Adrenal gland (tissue), 12 donors: ENCODE measurements around the gene MAN2B2. TPM values are rescaled to one million over a fixed set of nuclear protein-coding genes. Genes with fewer than 3 reads are reported as not detected.

Source experiments
- DNase-seq, 7 donors: peaks; one replicate each; pipeline ENCODE4 v3.0.0-alpha.2; 2019 to 2020
- H3K27ac ChIP-seq, 5 donors: fragments of 200-600 bp; sonication (generic) in 4 of 5; 1 replicate in 3 of 5; 2 replicates in 2 of 5; pipeline versions ENCODE4 v1.5.1 to v1.8.0; 2016 to 2020; ENCODE audit warnings: mild to moderate bottlenecking in 1 of 5
- H3K27me3 ChIP-seq: fragments of 200-600 bp; 2 replicates; pipeline ENCODE4 v1.8.0; 2021
- H3K36me3 ChIP-seq, 2 donors: fragments of 200-600 bp; replicated peaks in 1 of 2; 1 replicate in 1 of 2; 2 replicates in 1 of 2; pipeline versions ENCODE4 v1.5.1 to v1.8.0; 2018 to 2022
- H3K4me1 ChIP-seq, 2 donors: fragments of 200-600 bp; replicated peaks in 1 of 2; 1 replicate in 1 of 2; 2 replicates in 1 of 2; pipeline versions ENCODE4 v1.5.1 to v1.8.0; 2018 to 2021
- H3K4me3 ChIP-seq, 4 donors: fragments of 200-600 bp; sonication (generic) in 3 of 4; one replicate each; pipeline ENCODE4 v1.5.1; 2016 to 2018
- H3K9me3 ChIP-seq, 3 donors: fragments of 200-600 bp; sonication (generic) in 1 of 3; replicated peaks in 1 of 3; 1 replicate in 2 of 3; 2 replicates in 1 of 3; pipeline versions ENCODE4 v1.5.1 to v1.8.0; 2016 to 2021
- POLR2A ChIP-seq, 2 donors: fragments of 450-650 bp; IDR thresholded peaks; one replicate each; pipeline ENCODE4 v1.6.1; 2017; ENCODE audit warnings: antibody characterized with exemption in 2 of 2, mild to moderate bottlenecking in 2 of 2, moderate library complexity in 1 of 2
- WGBS, 4 donors: extraction: QIAGEN DNeasy Blood & Tissue Kit in 2 of 4; methylation state at CpG; one replicate each; pipeline versions ENCODE4 v1.1.5 to v1.1.7; 2013 to 2017; 5-methylcytosine and 5-hydroxymethylcytosine counted together
- intact Hi-C, 2 donors: fragments of 100-400 bp; cut with DNase I; formaldehyde crosslinking; loops; one replicate each; pipeline versions ENCODE4 v1.14.1 to v1.15.0; 2022 to 2023
- polyA plus RNA-seq, 3 donors: library from polyadenylated mRNA; stranded (reverse); fragments of 200-250 nt in 2 of 3; fragments of 350-450 nt in 1 of 3; fragmentation: Illumina TruSeq in 1 of 3; extraction: RNeasy Lipid Tissue Mini Kit (QIAGEN cat#74804) in 1 of 3; gene quantifications; one replicate each; pipeline ENCODE4 v1.2.3, GENCODE V29; 2013 to 2014
- total RNA-seq, 9 donors: library from RNA; depleted of rRNA in 4 of 9; stranded (reverse); fragments of >200 nt in 4 of 9; fragments of 120-200 nt in 1 of 9; fragmentation: NEBNext Ultra II Directional in 1 of 9; extraction: Animal tissue kit (Norgen Biotek cat#: 25700) in 1 of 9; gene quantifications; one replicate each; pipeline versions ENCODE4 v1.1.0 to v1.2.4, GENCODE V29; 2013 to 2023
- TF ChIP-seq, protein P1 (sequence below), 6 experiments: fragments of 450-650 bp in 4 of 6; fragments of 200-600 bp in 2 of 6; sonication (generic) in 1 of 6; IDR thresholded peaks; 1 replicate in 5 of 6; 2 replicates in 1 of 6; pipeline versions ENCODE4 v1.5.1 to v1.8.0; 2016 to 2021; ENCODE audit warnings: antibody characterized with exemption in 6 of 6, mild to moderate bottlenecking in 2 of 6, moderate library complexity in 1 of 6
- donor health status: healthy with polysubstance abuse.
- donor health status: Bipolar disorder and iron deficiency.
- donor health status: DM: yes; HTN: yes; CAD: no.
- donor health status: DM: no; HTN: no; CAD: no.
- donor health status: DM: no; HTN: no; CAD: no.
- donor health status: DM: yes; HTN: yes; CAD: no.

MAN2B2 gene
- total and polyA plus RNA-seq, 12 donors = 9.3 to 50.6 (median 27.7) TPM

DNA sequence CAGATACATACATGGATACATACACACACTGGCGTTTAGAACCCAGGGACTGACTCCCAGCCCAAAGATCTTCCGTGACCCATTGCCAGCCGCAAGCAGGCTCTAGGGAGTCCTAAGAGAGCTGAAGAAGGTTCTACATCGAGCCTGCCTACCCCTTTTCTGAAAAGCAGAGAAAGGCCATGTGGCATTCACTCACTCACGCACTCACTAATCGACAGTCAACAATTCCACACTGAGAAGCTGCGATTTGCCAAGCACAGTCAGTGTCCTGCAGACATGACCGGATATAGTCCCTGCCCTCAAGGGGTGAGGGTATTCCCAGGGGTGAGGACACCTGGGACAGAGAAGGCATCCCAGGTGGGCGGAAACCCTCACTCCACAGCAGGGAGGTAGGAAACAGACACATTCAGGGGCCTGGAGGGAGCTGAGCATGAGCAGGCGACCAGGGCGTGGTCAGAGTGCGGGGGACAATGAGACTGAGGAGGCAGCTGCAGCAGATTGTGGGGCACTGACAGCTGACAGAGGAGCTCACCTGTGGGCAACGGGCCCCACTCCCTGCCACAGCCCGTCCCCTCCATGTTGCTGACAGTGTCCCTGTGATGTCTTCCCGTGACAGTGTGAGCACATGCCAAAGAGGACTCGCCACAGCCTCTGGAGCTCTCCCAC is 13.2 kb upstream of the MAN2B2 start:
- H3K4me3 ChIP-seq = no peak overlapping the region
- no peaks in the 10 kb centered on the region for H3K36me3 ChIP-seq
- H3K4me1 ChIP-seq = peaks cover 3 to 12% of the 10 kb centered on the region in 2 donors
- DNase-seq = no peak
- TF ChIP-seq POLR2A (IDR thresholded peaks at IDR 0.05) = no peak
- TF ChIP-seq, protein P1, sequence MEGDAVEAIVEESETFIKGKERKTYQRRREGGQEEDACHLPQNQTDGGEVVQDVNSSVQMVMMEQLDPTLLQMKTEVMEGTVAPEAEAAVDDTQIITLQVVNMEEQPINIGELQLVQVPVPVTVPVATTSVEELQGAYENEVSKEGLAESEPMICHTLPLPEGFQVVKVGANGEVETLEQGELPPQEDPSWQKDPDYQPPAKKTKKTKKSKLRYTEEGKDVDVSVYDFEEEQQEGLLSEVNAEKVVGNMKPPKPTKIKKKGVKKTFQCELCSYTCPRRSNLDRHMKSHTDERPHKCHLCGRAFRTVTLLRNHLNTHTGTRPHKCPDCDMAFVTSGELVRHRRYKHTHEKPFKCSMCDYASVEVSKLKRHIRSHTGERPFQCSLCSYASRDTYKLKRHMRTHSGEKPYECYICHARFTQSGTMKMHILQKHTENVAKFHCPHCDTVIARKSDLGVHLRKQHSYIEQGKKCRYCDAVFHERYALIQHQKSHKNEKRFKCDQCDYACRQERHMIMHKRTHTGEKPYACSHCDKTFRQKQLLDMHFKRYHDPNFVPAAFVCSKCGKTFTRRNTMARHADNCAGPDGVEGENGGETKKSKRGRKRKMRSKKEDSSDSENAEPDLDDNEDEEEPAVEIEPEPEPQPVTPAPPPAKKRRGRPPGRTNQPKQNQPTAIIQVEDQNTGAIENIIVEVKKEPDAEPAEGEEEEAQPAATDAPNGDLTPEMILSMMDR (IDR thresholded peaks at IDR 0.05) = no peak
- no peaks in the 10 kb centered on the region for H3K9me3 ChIP-seq
- peaks cover 23% of the 10 kb centered on the region for H3K27me3 ChIP-seq
- WGBS, 4 donors = 55 to 67% (median 62%) methylated on average over 9 to 16 of the region's 16 CpGs
- intact Hi-C loops = no loop called here
- no peak overlapping the region for H3K27ac ChIP-seq

DNA sequence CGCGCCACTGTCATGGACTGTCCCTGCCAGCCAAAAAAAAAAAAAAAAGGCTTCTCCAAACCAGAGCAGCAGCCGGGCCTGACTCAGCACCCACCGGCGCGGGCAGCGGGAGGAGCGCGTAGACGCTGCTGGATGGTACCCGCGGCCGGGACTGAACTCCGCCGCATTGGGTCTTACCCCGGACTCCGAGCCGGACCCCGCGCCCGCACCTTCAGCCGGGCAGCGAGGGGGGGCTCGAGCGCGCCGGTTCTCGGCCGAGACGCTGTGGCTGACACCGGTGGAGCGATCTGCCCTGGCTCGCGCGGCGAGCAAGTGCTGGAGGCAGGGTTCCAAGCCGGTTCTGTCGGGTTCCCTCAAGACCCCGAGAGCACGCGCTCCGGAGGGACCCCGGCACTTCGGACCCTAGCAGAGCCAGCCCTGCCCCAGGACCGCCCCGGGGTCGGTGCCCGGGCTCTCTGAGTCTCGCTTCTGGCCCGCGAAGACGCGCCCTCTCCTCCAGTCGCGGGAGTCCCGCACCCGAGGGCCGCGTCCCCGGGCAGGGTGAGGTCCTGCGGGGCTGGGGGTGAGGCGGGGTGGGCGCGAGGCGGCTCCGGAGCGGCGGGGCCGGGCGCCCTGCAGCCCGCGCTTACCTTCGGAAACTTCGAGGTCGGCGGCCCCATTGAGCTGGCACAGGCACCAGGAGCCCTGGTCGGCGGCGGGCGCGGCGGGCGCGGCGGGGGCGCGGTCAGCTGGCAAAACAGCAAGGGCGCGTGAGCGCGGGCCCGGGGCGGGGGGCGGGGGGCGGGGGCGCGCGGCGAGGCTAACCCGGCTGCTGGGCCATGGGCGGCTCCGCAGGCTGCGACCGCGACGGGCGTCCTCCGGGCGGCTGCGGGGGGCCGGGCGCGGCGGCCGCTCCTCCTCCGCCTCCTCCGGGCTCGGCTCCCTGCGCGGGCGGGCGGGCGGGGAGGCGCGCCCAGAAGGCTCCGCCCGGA is 11.8 kb upstream of the MAN2B2 start:
- no peaks in the 10 kb centered on the region for H3K9me3 ChIP-seq
- intact Hi-C loops = no loop called here
- no peak for TF ChIP-seq POLR2A (IDR thresholded peaks at IDR 0.05)
- TF ChIP-seq, protein P1 (IDR thresholded peaks at IDR 0.05) = no peak
- peak in 3 of 7 donors; percentile 38 to 53 (median 48) for DNase-seq
- no peaks in the 10 kb centered on the region for H3K36me3 ChIP-seq
- no peak overlapping the region for H3K27ac ChIP-seq
- peaks cover 3 to 12% of the 10 kb centered on the region in 2 donors for H3K4me1 ChIP-seq
- 0 to 1% (median 1%) methylated on average over 6 to 127 of the region's 127 CpGs; no CpG with 5 or more reads in 1 of the 4 donors for WGBS, 4 donors
- peaks cover 23% of the 10 kb centered on the region for H3K27me3 ChIP-seq
- H3K4me3 ChIP-seq = peak overlapping the region in 1 of 4 donors; percentile 32

DNA sequence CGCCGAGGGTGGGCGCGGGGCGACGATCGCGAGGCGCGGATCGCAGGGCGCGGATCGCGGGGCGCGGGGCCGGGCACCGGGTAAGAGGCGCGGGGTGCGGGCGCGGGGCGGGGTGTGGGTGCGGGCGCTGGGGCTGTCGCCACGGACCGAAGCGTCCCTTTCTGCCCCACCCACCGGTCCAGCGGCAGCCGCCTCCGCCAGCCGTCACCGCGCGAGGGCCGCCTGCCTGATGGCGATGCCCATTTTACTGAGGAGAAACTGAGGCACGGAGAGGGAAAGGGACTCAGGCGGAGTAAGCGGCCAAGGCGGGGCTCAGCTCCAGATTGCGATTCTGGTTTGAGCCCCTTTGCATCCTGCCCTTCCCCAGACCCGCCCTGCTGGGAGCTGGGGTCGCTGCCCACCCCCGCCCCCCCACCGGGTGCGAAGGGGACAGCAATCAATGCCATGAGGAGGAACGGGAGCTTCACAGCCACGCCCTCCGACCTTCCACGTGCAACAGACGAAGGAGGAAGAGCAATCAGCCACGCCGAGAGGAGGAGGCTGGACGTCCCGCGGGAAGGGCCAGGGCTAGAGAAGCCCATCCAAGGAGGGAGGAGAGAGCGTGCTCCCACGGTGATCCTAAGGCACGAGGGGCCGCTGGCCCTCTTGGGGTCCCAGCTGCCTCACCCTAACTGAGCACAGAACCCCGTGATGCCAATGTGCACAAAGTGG is 10.9 kb upstream of the MAN2B2 start:
- no peak for TF ChIP-seq POLR2A (IDR thresholded peaks at IDR 0.05)
- TF ChIP-seq, protein P1 (IDR thresholded peaks at IDR 0.05) = no peak
- no peaks in the 10 kb centered on the region for H3K36me3 ChIP-seq
- H3K9me3 ChIP-seq = no peaks in the 10 kb centered on the region
- peaks cover 3 to 12% of the 10 kb centered on the region in 2 donors for H3K4me1 ChIP-seq
- no peak overlapping the region for H3K27ac ChIP-seq
- H3K4me3 ChIP-seq = peak overlapping the region in 1 of 4 donors; percentile 32
- peaks cover 23% of the 10 kb centered on the region for H3K27me3 ChIP-seq
- intact Hi-C loops = no loop called here
- WGBS, 4 donors = 6 to 21% (median 7%) methylated on average over 7 to 66 of the region's 66 CpGs
- no peak for DNase-seq
